ENCODE measurements around the gene ADCYAP1R1.

- TF ChIP-seq, protein P1, sequence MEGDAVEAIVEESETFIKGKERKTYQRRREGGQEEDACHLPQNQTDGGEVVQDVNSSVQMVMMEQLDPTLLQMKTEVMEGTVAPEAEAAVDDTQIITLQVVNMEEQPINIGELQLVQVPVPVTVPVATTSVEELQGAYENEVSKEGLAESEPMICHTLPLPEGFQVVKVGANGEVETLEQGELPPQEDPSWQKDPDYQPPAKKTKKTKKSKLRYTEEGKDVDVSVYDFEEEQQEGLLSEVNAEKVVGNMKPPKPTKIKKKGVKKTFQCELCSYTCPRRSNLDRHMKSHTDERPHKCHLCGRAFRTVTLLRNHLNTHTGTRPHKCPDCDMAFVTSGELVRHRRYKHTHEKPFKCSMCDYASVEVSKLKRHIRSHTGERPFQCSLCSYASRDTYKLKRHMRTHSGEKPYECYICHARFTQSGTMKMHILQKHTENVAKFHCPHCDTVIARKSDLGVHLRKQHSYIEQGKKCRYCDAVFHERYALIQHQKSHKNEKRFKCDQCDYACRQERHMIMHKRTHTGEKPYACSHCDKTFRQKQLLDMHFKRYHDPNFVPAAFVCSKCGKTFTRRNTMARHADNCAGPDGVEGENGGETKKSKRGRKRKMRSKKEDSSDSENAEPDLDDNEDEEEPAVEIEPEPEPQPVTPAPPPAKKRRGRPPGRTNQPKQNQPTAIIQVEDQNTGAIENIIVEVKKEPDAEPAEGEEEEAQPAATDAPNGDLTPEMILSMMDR (IDR thresholded peaks at IDR 0.05; ENCODE audit: borderline replicate concordance, extremely low read depth, low read length, poor library complexity, severe bottlenecking) = no peak
- TF ChIP-seq EZH2 (IDR thresholded peaks at IDR 0.05; ENCODE audit: borderline replicate concordance, low read depth, low read length, severe bottlenecking) = no peak
Measured at GRCh38 chr7:31100871-31101270, 48.8 kb downstream of the ADCYAP1R1 start.
